Glutamatergic neuron (in vitro differentiated cells): ENCODE data around the gene CCDC33. TPM values are rescaled to one million over a fixed set of nuclear protein-coding genes. Genes with fewer than 3 reads are reported as not detected.

ENCODE experiments used
- DNase-seq: peaks from one replicate; pipeline ENCODE4 v3.0.0; 2022
- H3K27ac Mint-ChIP-seq: one replicate; pipeline ENCODE4 v1.8.0; 2020; ENCODE audit warnings: mild to moderate bottlenecking, mixed read lengths, inconsistent platforms; ENCODE audit not compliant: unreplicated experiment
- H3K27me3 Mint-ChIP-seq: one replicate; pipeline ENCODE4 v1.8.0; 2020; ENCODE audit warnings: mild to moderate bottlenecking, moderate library complexity, mixed read lengths, inconsistent platforms; ENCODE audit not compliant: unreplicated experiment
- H3K36me3 Mint-ChIP-seq: one replicate; pipeline ENCODE4 v1.8.0; 2020; ENCODE audit warnings: mild to moderate bottlenecking, mixed read lengths, inconsistent platforms; ENCODE audit not compliant: unreplicated experiment
- H3K4me1 Mint-ChIP-seq: one replicate; pipeline ENCODE4 v1.8.0; 2020; ENCODE audit warnings: mild to moderate bottlenecking, low read depth, mixed read lengths, inconsistent platforms; ENCODE audit not compliant: unreplicated experiment
- H3K4me3 Mint-ChIP-seq: one replicate; pipeline ENCODE4 v1.8.0; 2020; ENCODE audit warnings: mild to moderate bottlenecking, mixed read lengths, inconsistent platforms; ENCODE audit not compliant: unreplicated experiment
- H3K9me3 Mint-ChIP-seq: one replicate; pipeline ENCODE4 v1.8.0; 2020; ENCODE audit warnings: mild to moderate bottlenecking, moderate library complexity, mixed read lengths, inconsistent platforms; ENCODE audit not compliant: unreplicated experiment
- total RNA-seq: library from RNA; stranded (reverse); fragmentation: NEBNext Ultra II Directional; extraction: Animal tissue kit (Norgen Biotek cat#: 25700); gene quantifications from one replicate; pipeline ENCODE4 v1.2.1, GENCODE V29; 2021; ENCODE audit not compliant: unreplicated experiment
- TF ChIP-seq, protein P1 (sequence below): fragments of 200-600 bp; sonication (generic); IDR thresholded peaks from one replicate; pipeline ENCODE4 v1.5.0; 2021; ENCODE audit not compliant: partially characterized antibody, unreplicated experiment

Gene CCDC33
- total RNA-seq, 1 donor from 2014 or later: 0.49 TPM

DNA sequence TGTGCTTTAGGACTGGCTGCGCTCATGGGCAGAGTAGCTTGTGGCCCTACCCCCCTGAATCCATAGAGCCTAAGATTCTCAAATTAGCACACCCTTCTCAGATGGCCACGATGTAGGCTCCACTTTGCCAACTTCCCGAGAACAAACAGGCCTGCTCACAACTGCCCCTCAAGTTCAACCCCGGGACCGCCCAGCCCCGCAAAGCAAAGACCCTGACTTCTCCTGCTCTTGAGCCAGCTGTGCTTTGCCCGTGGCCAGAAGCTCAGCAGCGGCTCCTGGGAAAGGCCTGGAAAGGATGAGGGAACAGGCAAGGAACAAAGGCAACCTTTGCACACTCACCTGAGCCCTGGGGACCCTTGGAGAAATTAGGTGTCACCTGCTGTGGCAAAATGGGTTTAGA is 99.3 kb downstream of the CCDC33 start:
- Mint-ChIP-seq H3K4me3 (no peak overlapping the region), H3K36me3 (peaks cover 8% of the 10 kb centered on the region), H3K4me1 (no peaks in the 10 kb centered on the region), H3K27me3 (peaks cover 8% of the 10 kb centered on the region), H3K9me3 (peaks cover 7% of the 10 kb centered on the region), H3K27ac (no peak overlapping the region)
- TF ChIP-seq, protein P1, sequence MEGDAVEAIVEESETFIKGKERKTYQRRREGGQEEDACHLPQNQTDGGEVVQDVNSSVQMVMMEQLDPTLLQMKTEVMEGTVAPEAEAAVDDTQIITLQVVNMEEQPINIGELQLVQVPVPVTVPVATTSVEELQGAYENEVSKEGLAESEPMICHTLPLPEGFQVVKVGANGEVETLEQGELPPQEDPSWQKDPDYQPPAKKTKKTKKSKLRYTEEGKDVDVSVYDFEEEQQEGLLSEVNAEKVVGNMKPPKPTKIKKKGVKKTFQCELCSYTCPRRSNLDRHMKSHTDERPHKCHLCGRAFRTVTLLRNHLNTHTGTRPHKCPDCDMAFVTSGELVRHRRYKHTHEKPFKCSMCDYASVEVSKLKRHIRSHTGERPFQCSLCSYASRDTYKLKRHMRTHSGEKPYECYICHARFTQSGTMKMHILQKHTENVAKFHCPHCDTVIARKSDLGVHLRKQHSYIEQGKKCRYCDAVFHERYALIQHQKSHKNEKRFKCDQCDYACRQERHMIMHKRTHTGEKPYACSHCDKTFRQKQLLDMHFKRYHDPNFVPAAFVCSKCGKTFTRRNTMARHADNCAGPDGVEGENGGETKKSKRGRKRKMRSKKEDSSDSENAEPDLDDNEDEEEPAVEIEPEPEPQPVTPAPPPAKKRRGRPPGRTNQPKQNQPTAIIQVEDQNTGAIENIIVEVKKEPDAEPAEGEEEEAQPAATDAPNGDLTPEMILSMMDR: no peak
- no peak for DNase-seq

GRCh38 chr15:74336061-74337005 is 100.2 kb downstream of the CCDC33 start:
- no peaks in the 10 kb centered on the region for H3K4me1 Mint-ChIP-seq
- no peak overlapping the region for H3K27ac Mint-ChIP-seq
- DNase-seq: no peak
- peaks cover 8% of the 10 kb centered on the region for H3K36me3 Mint-ChIP-seq
- peaks cover 7% of the 10 kb centered on the region for H3K27me3 Mint-ChIP-seq
- H3K4me3 Mint-ChIP-seq: no peak overlapping the region
- peaks cover 7% of the 10 kb centered on the region for H3K9me3 Mint-ChIP-seq
- TF ChIP-seq, protein P1: no peak

GRCh38 chr15:74337146-74337545 is 101.0 kb downstream of the CCDC33 start:
- TF ChIP-seq, protein P1: no peak
- H3K4me3 Mint-ChIP-seq: no peak overlapping the region
- H3K4me1 Mint-ChIP-seq: no peaks in the 10 kb centered on the region

GRCh38 chr15:74337607-74338211 is 101.6 kb downstream of the CCDC33 start:
- H3K9me3 Mint-ChIP-seq: peaks cover 7% of the 10 kb centered on the region
- H3K4me1 Mint-ChIP-seq: no peaks in the 10 kb centered on the region
- no peak overlapping the region for H3K4me3 Mint-ChIP-seq
- DNase-seq: no peak
- TF ChIP-seq, protein P1: no peak
- peaks cover 9% of the 10 kb centered on the region for H3K27me3 Mint-ChIP-seq
- H3K36me3 Mint-ChIP-seq: peaks cover 8% of the 10 kb centered on the region
- no peak overlapping the region for H3K27ac Mint-ChIP-seq

More at GRCh38 chr15:74337146-74337545, 101.0 kb downstream of the CCDC33 start:
- H3K27me3 Mint-ChIP-seq: peaks cover 9% of the 10 kb centered on the region
- H3K27ac Mint-ChIP-seq: no peak overlapping the region
- H3K36me3 Mint-ChIP-seq: peaks cover 8% of the 10 kb centered on the region
- no peak for DNase-seq
- peaks cover 7% of the 10 kb centered on the region for H3K9me3 Mint-ChIP-seq

GRCh38 chr15:74338676-74339075 is 102.5 kb downstream of the CCDC33 start:
- Mint-ChIP-seq H3K36me3 (peaks cover 8% of the 10 kb centered on the region), H3K27me3 (peaks cover 9% of the 10 kb centered on the region), H3K4me3 (no peak overlapping the region), H3K9me3 (peaks cover 7% of the 10 kb centered on the region), H3K27ac (no peak overlapping the region), H3K4me1 (no peaks in the 10 kb centered on the region)
- TF ChIP-seq, protein P1: no peak
- DNase-seq: no peak
